HG02623 (cell line): ENCODE results near the gene CACNA1H.

ENCODE experiments used
- ATAC-seq: cut with Tn5 transposase; IDR thresholded peaks from one replicate; pipeline ENCODE4 v1.9.1; 2021; ENCODE audit warnings: moderate library complexity; ENCODE audit not compliant: unreplicated experiment

The CACNA1H gene

DNA sequence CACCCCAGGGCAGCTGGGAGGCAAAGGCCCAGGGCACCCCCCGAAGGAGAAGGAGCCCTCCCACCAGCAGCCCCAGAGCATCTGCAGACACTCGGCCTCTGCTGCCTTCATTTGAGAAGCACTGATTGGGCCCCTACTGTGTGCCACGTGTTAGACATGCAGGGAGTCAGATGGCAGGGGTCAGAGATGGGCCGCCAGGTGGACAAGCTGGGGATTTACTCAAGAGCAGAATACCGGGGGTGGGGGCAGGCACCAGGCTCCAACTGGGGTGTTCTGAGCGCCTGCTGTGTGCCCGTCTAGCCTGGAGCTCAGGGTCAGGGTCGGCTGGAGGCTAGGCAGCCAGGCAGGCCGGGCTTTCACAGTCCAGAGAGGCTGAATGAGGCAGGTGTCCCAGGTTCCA, 53.4 kb downstream of the CACNA1H start:
- no peak for ATAC-seq

GRCh38 chr16:1206786-1207185, 53.9 kb downstream of the CACNA1H start:
- ATAC-seq = no peak

DNA sequence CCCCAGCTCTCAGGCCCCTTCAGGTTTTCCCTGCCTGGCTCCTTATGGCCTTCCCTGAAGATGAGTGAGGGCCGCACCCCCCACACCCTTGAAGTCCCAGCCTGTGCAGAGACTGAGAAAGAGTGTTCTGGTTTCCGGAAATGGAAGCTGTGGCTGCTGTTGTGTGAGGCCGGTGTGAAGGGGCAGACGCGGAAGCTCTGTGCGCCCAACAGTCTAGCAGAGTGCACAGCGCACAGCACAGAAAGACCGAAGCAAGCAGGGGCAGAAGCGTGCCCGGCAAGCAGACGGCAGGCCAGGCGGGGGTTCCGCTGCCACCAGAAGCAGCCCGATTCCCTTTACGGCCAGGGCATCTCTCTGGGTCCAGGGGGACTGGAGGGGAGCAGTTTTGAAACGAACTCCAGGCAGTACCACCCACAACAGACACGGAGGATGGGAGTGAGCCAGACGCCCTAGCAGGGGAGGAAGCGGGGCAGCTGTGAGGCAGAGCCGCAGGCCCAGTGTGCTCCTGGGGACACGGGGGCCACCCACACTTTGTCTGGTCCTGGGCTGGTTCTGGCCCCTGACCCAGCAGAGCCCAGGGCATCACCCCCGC, 55.4 kb downstream of the CACNA1H start:
- ATAC-seq = no peak

DNA sequence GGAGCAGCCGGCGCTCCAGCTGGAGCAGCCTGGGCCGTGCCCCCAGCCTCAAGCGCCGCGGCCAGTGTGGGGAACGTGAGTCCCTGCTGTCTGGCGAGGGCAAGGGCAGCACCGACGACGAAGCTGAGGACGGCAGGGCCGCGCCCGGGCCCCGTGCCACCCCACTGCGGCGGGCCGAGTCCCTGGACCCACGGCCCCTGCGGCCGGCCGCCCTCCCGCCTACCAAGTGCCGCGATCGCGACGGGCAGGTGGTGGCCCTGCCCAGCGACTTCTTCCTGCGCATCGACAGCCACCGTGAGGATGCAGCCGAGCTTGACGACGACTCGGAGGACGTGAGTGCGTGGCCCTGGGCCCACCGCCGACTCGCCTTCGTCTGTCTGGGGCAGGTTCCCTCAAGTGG, 56.2 kb downstream of the CACNA1H start:
- ATAC-seq = no peak

- ATAC-seq = no peak
These were observed 57.6 kb downstream of the CACNA1H start for GRCh38 chr16:1210461-1210860.

DNA sequence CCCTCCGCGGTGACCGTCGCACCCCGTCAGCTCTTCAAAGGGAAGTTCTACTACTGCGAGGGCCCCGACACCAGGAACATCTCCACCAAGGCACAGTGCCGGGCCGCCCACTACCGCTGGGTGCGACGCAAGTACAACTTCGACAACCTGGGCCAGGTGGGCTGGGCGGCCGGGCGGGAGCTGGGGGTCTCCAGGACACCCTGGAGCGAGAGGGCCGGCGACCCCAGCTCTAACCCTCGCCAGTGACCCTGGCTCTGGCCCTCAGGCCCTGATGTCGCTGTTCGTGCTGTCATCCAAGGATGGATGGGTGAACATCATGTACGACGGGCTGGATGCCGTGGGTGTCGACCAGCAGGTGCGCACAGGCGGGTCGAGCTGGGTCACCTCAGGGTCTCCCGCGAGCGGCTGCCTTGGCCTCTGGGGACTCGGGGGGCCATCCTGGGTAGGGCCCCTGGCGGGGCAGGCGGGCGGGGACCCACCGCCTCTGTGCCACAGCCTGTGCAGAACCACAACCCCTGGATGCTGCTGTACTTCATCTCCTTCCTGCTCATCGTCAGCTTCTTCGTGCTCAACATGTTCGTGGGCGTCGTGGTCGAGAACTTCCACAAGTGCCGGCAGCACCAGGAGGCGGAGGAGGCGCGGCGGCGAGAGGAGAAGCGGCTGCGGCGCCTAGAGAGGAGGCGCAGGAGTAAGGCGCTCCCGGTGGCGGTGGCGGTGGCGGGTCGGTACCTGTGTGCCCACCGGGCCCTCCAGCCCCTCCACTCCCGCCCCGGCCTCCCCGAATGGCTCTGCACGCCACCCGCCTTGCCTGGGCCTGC, 58.8 kb downstream of the CACNA1H start:
- ATAC-seq = no peak

- ATAC-seq = no peak
These were observed 59.8 kb downstream of the CACNA1H start for GRCh38 chr16:1212616-1213194.

DNA sequence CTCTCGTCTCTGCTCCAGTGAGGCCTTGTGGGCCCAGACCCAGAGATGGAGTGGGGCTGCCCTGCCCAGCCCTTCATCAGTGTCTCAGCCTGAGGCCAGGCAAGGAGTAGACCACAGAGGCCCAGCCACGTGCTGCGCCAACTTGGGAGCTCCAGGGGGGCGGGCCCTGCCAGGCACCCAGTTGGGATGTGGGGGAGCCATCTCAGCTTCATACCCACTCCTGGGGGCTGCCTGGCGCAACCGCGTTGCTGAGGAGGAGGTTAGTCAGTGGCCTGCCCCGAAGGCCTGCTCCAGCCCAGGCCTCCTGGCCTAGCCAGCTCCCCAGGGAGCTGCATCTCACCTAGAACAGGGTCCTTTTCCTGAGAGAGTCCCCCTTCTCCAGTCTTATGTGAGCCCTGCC, 60.3 kb downstream of the CACNA1H start:
- ATAC-seq = no peak

DNA sequence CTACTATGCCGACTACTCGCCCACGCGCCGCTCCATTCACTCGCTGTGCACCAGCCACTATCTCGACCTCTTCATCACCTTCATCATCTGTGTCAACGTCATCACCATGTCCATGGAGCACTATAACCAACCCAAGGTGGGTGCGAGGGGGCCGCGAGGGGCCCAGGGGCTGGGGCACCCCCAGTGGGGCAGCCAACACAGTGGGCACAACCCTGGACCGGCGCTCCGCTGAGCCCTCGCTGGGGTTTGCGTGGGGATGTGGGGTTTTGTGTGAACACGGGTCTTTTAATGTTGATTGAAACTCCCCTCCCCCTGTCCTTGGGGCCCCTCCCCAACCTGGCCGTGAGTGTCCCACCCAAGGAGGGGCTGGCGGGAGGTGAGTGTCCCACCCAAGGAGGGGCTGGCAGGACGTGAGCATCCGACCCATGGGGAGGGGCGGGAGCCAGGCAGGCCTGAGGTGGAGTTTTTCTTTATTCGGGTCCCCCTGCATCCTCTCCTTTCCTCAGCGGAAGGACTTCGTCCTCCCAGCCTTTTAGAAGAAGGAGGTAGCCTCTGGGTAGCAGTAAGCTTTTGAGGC, 61.0 kb downstream of the CACNA1H start:
- ATAC-seq = no peak

GRCh38 chr16:1214719-1215118, 61.8 kb downstream of the CACNA1H start:
- ATAC-seq = no peak

GRCh38 chr16:1215574-1216295, 62.8 kb downstream of the CACNA1H start:
- ATAC-seq = no peak

GRCh38 chr16:1216296-1216619, 63.4 kb downstream of the CACNA1H start:
- ATAC-seq = no peak

GRCh38 chr16:1216681-1217400, 63.9 kb downstream of the CACNA1H start:
- ATAC-seq = no peak

GRCh38 chr16:1217526-1217925, 64.6 kb downstream of the CACNA1H start:
- ATAC-seq = no peak

GRCh38 chr16:1218061-1218929, 65.4 kb downstream of the CACNA1H start:
- no peak for ATAC-seq

GRCh38 chr16:1218930-1219611, 66.2 kb downstream of the CACNA1H start:
- no peak for ATAC-seq

- no peak for ATAC-seq
These were observed 67.3 kb downstream of the CACNA1H start for GRCh38 chr16:1220098-1220728.

DNA sequence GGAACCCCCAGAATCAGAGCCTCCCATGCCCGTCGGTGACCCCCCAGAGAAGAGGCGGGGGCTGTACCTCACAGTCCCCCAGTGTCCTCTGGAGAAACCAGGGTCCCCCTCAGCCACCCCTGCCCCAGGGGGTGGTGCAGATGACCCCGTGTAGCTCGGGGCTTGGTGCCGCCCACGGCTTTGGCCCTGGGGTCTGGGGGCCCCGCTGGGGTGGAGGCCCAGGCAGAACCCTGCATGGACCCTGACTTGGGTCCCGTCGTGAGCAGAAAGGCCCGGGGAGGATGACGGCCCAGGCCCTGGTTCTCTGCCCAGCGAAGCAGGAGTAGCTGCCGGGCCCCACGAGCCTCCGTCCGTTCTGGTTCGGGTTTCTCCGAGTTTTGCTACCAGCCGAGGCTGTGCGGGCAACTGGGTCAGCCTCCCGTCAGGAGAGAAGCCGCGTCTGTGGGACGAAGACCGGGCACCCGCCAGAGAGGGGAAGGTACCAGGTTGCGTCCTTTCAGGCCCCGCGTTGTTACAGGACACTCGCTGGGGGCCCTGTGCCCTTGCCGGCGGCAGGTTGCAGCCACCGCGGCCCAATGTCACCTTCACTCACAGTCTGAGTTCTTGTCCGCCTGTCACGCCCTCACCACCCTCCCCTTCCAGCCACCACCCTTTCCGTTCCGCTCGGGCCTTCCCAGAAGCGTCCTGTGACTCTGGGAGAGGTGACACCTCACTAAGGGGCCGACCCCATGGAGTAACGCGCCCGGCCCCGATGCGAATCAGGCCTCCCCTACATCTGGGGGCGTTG, 68.1 kb downstream of the CACNA1H start:
- no peak for ATAC-seq
